Measurements from ENCODE around the gene FRMD1. TPM values are rescaled to one million over a fixed set of nuclear protein-coding genes. Genes with fewer than 3 reads are reported as not detected.
A peak's percentile ranks its signal among the peaks of the same experiment; 100 is the strongest.

FRMD1 gene
- total and polyA plus RNA-seq, 2 of the 8 experiments (the other 6 are each of a cell fraction or from before 2014, with no cell fraction given): 0.36 TPM; not detected in 1

- no peak for DNase-seq (ENCODE audit: low read depth in 1 of 2, low spot score in 2 of 2)
- no peak overlapping the region for H3K23ac ChIP-seq (ENCODE audit: insufficient read length)
- H3K4ac ChIP-seq (replicated peaks; ENCODE audit: insufficient read length, low read depth, low read length): no peak overlapping the region
- no peak overlapping the region for H3K14ac ChIP-seq (ENCODE audit: insufficient read length)
- H3K27ac ChIP-seq (ENCODE audit: low read depth, low read length): no peak overlapping the region; the same call in 1 of the 2 replicates
- FAIRE-seq: no peak
- CTCF ChIA-PET (ENCODE audit: partially characterized antibody): interaction anchor here (0.7 to 6.2 kb wide), 21 partner anchors 11 to 820 kb away, joined by 3 to 73 read pairs (median 4); partner anchors contain the start of gene FRMD1
- H3K4me1 ChIP-seq (replicated peaks in 1 of 4; ENCODE audit: control insufficient read depth in 3 of 4, insufficient read depth in 4 of 4, low read length in 3 of 4): no peaks in the 10 kb centered on the region
- no peaks in the 10 kb centered on the region for H3K79me2 ChIP-seq (ENCODE audit: control insufficient read depth in 1 of 2, insufficient read depth in 2 of 2, low read length in 2 of 2)
- POLR2A ChIA-PET (ENCODE audit: partially characterized antibody): interaction anchor here (0.9 kb wide), 1 partner anchor 72 kb away, joined by 3 read pairs; no protein-coding TSS in a partner anchor
- H2BK12ac ChIP-seq (ENCODE audit: low read depth, low read length): peak overlapping the region; percentile 97; the same call in 1 of the 2 replicates
- H4K8ac ChIP-seq (ENCODE audit: extremely low read depth, insufficient read depth, low read length): no peak overlapping the region; the same call in 1 of the 2 replicates
- H3K18ac ChIP-seq (ENCODE audit: extremely low read depth, low read length): peak overlapping the region; percentile 19; the same call in 1 of the 2 replicates
- H4K5ac ChIP-seq (ENCODE audit: insufficient read length, low read depth, low read length): no peak overlapping the region
- no peaks in the 10 kb centered on the region for H4K20me1 ChIP-seq (replicated peaks in 1 of 2; ENCODE audit: control insufficient read depth in 1 of 2, insufficient read depth in 2 of 2, low read length in 2 of 2)
- no peak overlapping the region; the same call in 1 of the 2 replicates for H2AK5ac ChIP-seq (ENCODE audit: low read depth, low read length)
- no peaks in the 10 kb centered on the region for H3K79me1 ChIP-seq (ENCODE audit: low read depth, low read length)
- 94% methylated on average over 26 of the region's 29 CpGs; no CpG with 5 or more reads in 1 of the 2 experiments for WGBS, 2 experiments (ENCODE audit: extremely low coverage in 1 of 2, insufficient coverage in 1 of 2, insufficient read length in 1 of 2, insufficient replicate concordance in 2 of 2, low coverage in 1 of 2, low lambda C conversion rate in 2 of 2, missing lambda C conversion rate in 1 of 2)
- no peak overlapping the region for H3K4me2 ChIP-seq (ENCODE audit: insufficient read depth in 1 of 2, low read depth in 2 of 2, low read length in 2 of 2)
- H2BK120ac ChIP-seq (replicated peaks; ENCODE audit: low read depth, low read length): no peak overlapping the region
- no peaks in the 10 kb centered on the region for H3K36me3 ChIP-seq (ENCODE audit: control insufficient read depth in 2 of 4, insufficient read depth in 4 of 4, low read length in 3 of 4)
- no peak overlapping the region; a peak in 1 of 7 replicates for H3K9ac ChIP-seq (replicated peaks in 1 of 4; ENCODE audit: extremely low read depth in 1 of 4, low read depth in 3 of 4, low read length in 3 of 4)
- H3K27me3 ChIP-seq (replicated peaks in 1 of 4; ENCODE audit: control insufficient read depth in 3 of 4, extremely low read depth in 1 of 4, insufficient read depth in 3 of 4, low read length in 3 of 4): no peaks in the 10 kb centered on the region
- H2BK5ac ChIP-seq (ENCODE audit: low read depth, low read length): peak overlapping the region; percentile 66; the same call in 1 of the 2 replicates
- H3K4me3 ChIP-seq (ENCODE audit: extremely low read depth in 1 of 4, insufficient read depth in 2 of 4, low read depth in 3 of 4, low read length in 4 of 4): no peak overlapping the region
- H2BK20ac ChIP-seq (ENCODE audit: low read length): peak overlapping the region; percentile 61; the same call in 1 of the 2 replicates
- no peaks in the 10 kb centered on the region for H3K9me3 ChIP-seq (ENCODE audit: insufficient read depth in 2 of 2, low read depth in 1 of 2, low read length in 1 of 2)
- no peak overlapping the region for H3K56ac ChIP-seq (replicated peaks; ENCODE audit: insufficient read length, low read depth, low read length)
- H4K91ac ChIP-seq (replicated peaks; ENCODE audit: insufficient read length, low read length): peak overlapping the region; percentile 5
- H3K23me2 ChIP-seq (ENCODE audit: low read depth, low read length): no peaks in the 10 kb centered on the region
- H2AFZ ChIP-seq (ENCODE audit: low read length): 0 out of 2 replicates have a peak overlapping the region, but pooled peaks have one; percentile 67
- H2BK15ac ChIP-seq (ENCODE audit: low read length): peak overlapping the region; percentile 72; the same call in 1 of the 2 replicates
- TF ChIP-seq CTBP2 (IDR thresholded peaks at IDR 0.05; ENCODE audit: borderline replicate concordance, insufficient read depth, insufficient read length, low read length) (no peak), GABPA (IDR thresholded peaks at IDR 0.05; ENCODE audit: borderline replicate concordance, insufficient read depth, low read length) (no peak), EGR1 (IDR thresholded peaks at IDR 0.05; ENCODE audit: borderline replicate concordance, low read depth, low read length) (no peak), BCL11A (IDR thresholded peaks at IDR 0.05; ENCODE audit: low read depth in 2 of 2, low read length in 2 of 2) (no peak), CEBPB (IDR thresholded peaks at IDR 0.05; ENCODE audit: low read depth, low read length) (no peak), CREB1 (IDR thresholded peaks at IDR 0.05) (no peak), JUND (IDR thresholded peaks at IDR 0.05; ENCODE audit: low read length) (no peak), SIN3A (conservative IDR thresholded peaks at IDR 0.05 in 1 of 2, IDR thresholded peaks at IDR 0.05 in 1 of 2; ENCODE audit: low read depth in 1 of 2, low read length in 2 of 2) (no peak), E2F6 (IDR thresholded peaks at IDR 0.05) (no peak), SP2 (IDR thresholded peaks at IDR 0.05; ENCODE audit: low read length) (no peak)
Observed at GRCh38 chr6:168061269-168062210, 17.5 kb downstream of the FRMD1 start.
